Measurements from ENCODE around the gene KIF1B. TPM values are rescaled to one million over a fixed set of nuclear protein-coding genes. Genes with fewer than 3 reads are reported as not detected.

The KIF1B gene
- polyA plus RNA-seq, 1 experiment: 26.9 TPM

DNA sequence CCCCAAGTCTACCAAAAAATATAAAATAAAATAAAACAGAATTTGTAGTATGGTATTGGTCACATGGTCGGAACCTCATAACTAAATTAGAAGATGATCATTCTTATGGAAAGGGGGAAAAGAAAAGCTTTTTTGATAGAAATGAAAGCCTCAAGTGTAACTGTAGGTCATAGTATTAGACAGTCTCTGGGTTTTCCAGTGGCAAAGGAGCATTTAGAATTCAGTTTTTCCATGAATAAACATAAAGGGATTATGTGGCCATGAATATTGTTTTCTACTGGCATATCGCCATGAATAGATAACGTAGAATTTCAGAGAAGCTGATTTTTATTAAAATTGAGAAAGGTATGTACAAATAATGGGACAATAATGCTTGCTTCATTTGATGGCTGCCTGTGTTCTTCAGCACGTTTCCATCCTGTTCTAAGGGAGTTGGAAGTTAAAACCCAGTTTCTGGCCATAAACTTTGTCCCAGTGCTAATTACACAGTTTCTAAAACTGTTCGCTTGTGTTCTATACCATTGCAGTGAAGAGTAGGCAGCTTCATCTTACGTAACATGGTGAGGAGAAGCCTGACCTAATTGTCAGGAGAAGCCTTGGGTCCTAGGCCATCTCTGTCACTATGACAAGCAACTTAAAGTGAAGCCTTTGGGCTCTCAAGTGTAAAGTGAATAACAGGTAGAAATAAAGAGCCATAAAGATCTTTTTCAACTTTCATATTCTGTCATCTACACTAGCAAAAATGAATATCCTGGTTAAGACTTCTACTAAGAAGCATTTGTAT, 118.0 kb downstream of the KIF1B start:
- Histone ChIP-seq H3K27ac (ENCODE audit: low read depth, low read length) (no peak overlapping the region), H3K4me3 (ENCODE audit: low read depth, low read length) (no peak overlapping the region), H3K27me3 (ENCODE audit: control insufficient read depth, insufficient read depth, low read length) (no peaks in the 10 kb centered on the region), H3K9me3 (ENCODE audit: control insufficient read depth, insufficient read depth, low read length) (no peaks in the 10 kb centered on the region)
- CTCF ChIA-PET: interaction anchor here (0.6 kb wide), 1 partner anchor 10 kb away, joined by 4 read pairs; no protein-coding TSS in a partner anchor
- TF ChIP-seq, protein P1, sequence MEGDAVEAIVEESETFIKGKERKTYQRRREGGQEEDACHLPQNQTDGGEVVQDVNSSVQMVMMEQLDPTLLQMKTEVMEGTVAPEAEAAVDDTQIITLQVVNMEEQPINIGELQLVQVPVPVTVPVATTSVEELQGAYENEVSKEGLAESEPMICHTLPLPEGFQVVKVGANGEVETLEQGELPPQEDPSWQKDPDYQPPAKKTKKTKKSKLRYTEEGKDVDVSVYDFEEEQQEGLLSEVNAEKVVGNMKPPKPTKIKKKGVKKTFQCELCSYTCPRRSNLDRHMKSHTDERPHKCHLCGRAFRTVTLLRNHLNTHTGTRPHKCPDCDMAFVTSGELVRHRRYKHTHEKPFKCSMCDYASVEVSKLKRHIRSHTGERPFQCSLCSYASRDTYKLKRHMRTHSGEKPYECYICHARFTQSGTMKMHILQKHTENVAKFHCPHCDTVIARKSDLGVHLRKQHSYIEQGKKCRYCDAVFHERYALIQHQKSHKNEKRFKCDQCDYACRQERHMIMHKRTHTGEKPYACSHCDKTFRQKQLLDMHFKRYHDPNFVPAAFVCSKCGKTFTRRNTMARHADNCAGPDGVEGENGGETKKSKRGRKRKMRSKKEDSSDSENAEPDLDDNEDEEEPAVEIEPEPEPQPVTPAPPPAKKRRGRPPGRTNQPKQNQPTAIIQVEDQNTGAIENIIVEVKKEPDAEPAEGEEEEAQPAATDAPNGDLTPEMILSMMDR (IDR thresholded peaks at IDR 0.05; ENCODE audit: low read depth, low read length): no peak
- POLR2A ChIA-PET: no interaction called here
- no peak for DNase-seq (ENCODE audit: low read depth, low spot score)

DNA sequence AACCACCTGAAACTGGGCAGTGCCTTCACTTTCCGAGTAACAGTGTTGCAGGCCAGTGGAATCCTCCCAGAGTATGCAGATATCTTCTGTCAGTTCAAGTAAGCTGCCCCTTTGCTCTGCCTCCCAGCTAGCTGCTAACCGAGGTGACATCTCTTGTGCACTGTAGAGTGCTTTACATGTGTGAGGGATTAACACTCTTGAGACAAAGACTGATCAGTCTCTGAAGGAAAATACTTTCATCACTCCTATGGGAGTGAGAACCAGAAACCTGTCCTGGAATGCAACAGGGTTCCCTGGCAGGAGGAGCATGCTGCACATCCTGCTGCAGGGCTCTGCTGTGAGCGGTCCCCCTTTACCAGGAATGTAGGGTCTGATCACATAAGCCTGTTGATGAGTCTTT, 127.1 kb downstream of the KIF1B start:
- TF ChIP-seq, protein P1 (IDR thresholded peaks at IDR 0.05; ENCODE audit: low read depth, low read length): no peak
- Histone ChIP-seq H3K27ac (ENCODE audit: low read depth, low read length) (no peak overlapping the region), H3K4me3 (ENCODE audit: low read depth, low read length) (no peak overlapping the region), H3K9me3 (ENCODE audit: control insufficient read depth, insufficient read depth, low read length) (no peaks in the 10 kb centered on the region), H3K27me3 (ENCODE audit: control insufficient read depth, insufficient read depth, low read length) (no peaks in the 10 kb centered on the region)
- CTCF ChIA-PET: interaction anchor here (0.8 to 2.7 kb wide), 4 partner anchors 9 to 129 kb away, joined by 3 to 12 read pairs (median 4); partner anchors contain the start of gene KIF1B
- POLR2A ChIA-PET: no interaction called here
- DNase-seq (ENCODE audit: low read depth, low spot score): no peak

DNA sequence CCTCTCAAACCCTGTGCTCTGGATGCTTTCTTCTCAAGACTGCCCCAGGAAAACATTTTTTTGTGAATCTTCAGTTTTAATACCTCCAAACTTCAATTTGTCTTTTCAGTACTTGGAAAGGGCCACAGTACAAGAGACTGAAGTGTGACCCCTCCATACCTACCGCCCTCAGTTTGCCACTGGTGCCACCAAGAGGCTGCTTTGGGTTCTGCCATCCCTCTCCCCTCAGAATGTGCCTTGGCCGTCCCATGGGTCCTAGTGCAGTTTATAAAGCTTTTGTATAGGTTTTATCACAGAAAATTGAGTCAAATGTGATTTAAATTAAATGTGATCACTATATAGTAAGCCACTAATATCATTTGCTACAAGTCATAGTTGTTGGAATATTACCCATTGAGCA, 127.7 kb downstream of the KIF1B start:
- H3K27me3 ChIP-seq (ENCODE audit: control insufficient read depth, insufficient read depth, low read length): no peaks in the 10 kb centered on the region
- H3K9me3 ChIP-seq (ENCODE audit: control insufficient read depth, insufficient read depth, low read length): no peaks in the 10 kb centered on the region
- no peak overlapping the region for H3K27ac ChIP-seq (ENCODE audit: low read depth, low read length)
- ChIA-PET CTCF (interaction anchor here (0.5 to 2.7 kb wide), 6 partner anchors 10 to 483 kb away, joined by 3 to 12 read pairs (median 3); partner anchors contain the start of gene KIF1B), POLR2A (no interaction called here)
- H3K4me3 ChIP-seq (ENCODE audit: low read depth, low read length): no peak overlapping the region
- TF ChIP-seq, protein P1 (IDR thresholded peaks at IDR 0.05; ENCODE audit: low read depth, low read length): peak; percentile 65
- no peak for DNase-seq (ENCODE audit: low read depth, low spot score)

DNA sequence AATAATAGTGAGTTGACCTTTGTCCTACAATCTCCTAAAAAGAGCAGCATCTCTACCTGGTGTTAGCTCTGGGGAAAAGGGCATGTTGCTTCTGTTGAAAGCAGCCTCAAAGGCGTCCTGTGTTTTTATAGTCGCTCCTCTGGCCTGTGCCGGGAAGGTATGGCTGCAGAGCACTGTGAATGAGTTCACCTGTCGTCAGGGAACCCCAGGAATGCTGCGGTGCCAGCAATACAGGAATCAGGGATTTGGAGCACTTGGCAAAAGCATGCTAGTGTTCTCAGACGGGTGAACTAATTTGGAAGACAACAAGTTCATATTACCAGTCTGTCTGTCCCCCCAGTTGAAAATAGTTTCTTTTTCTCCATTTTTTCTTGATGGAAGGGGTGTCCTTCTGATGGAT, 128.2 kb downstream of the KIF1B start:
- ChIA-PET CTCF (interaction anchor here (0.5 to 2.7 kb wide), 5 partner anchors 10 to 484 kb away, joined by 3 to 12 read pairs (median 3); partner anchors contain the start of gene KIF1B), POLR2A (no interaction called here)
- TF ChIP-seq, protein P1 (IDR thresholded peaks at IDR 0.05; ENCODE audit: low read depth, low read length): no peak
- no peaks in the 10 kb centered on the region for H3K27me3 ChIP-seq (ENCODE audit: control insufficient read depth, insufficient read depth, low read length)
- no peaks in the 10 kb centered on the region for H3K9me3 ChIP-seq (ENCODE audit: control insufficient read depth, insufficient read depth, low read length)
- H3K4me3 ChIP-seq (ENCODE audit: low read depth, low read length): no peak overlapping the region
- H3K27ac ChIP-seq (ENCODE audit: low read depth, low read length): no peak overlapping the region
- DNase-seq (ENCODE audit: low read depth, low spot score): no peak

DNA sequence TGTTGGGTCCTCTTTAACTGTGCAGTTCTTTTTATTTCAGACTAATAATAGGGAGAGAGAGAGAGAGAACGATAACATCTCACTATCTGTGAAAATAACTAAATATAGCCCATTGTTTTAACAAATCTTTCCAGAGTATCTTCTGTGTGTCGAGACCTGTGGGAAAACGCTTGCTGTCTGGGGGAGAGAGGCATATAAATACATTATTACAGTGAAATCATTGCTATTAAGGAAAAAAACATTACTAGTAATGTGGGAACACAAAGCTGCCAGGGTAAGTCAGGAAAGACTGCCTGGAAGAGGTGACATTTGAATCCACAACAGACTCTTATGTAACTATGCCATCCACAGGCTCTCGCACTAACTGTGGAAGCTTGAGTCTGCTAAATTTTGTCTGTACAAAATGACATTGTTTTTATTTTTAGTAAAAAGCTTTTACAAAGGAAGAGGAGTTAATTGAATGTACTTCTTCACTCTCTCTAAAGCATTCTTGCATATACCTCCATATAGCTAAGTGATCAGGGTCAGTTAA, 128.7 kb downstream of the KIF1B start:
- no peak for DNase-seq (ENCODE audit: low read depth, low spot score)
- POLR2A ChIA-PET: no interaction called here
- Histone ChIP-seq H3K9me3 (ENCODE audit: control insufficient read depth, insufficient read depth, low read length) (no peaks in the 10 kb centered on the region), H3K27ac (ENCODE audit: low read depth, low read length) (no peak overlapping the region), H3K4me3 (ENCODE audit: low read depth, low read length) (no peak overlapping the region), H3K27me3 (ENCODE audit: control insufficient read depth, insufficient read depth, low read length) (no peaks in the 10 kb centered on the region)
- CTCF ChIA-PET: interaction anchor here (2.6 kb wide), 1 partner anchor 129 kb away, joined by 14 read pairs; the partner anchor contains the start of gene KIF1B
- TF ChIP-seq, protein P1 (IDR thresholded peaks at IDR 0.05; ENCODE audit: low read depth, low read length): no peak

Measured in AG04450 (cell line).